Measurements from ENCODE around the gene LPP. TPM values are rescaled to one million over a fixed set of nuclear protein-coding genes. Genes with fewer than 3 reads are reported as not detected.

LPP gene
- polyA plus RNA-seq, 1 donor (not counting 4 experiments of a cell fraction or from before 2014, with no cell fraction given), result 16.0 TPM

- H3K27ac ChIP-seq (ENCODE audit: control insufficient read depth, insufficient read depth, low read length), result no peak overlapping the region
- no peaks in the 10 kb centered on the region for H3K27me3 ChIP-seq (ENCODE audit: control insufficient read depth, extremely low read depth, insufficient read depth, low read length)
- H3K4me3 ChIP-seq (ENCODE audit: control insufficient read depth in 2 of 3, extremely low read depth in 1 of 3, insufficient read depth in 2 of 3, low read depth in 1 of 3, low read length in 3 of 3), result no peak overlapping the region
- H4K20me1 ChIP-seq (ENCODE audit: control insufficient read depth, extremely low read depth, insufficient read depth, low read length), result no peaks in the 10 kb centered on the region
- peaks cover 24% of the 10 kb centered on the region for H3K4me1 ChIP-seq (ENCODE audit: control insufficient read depth, extremely low read depth, insufficient read depth, low read length)
- dilution Hi-C loops (cut with MboI; ENCODE audit: extremely low pct_ligation_motif_present, low sequenced_read_pairs), result no loop called here
- H2AFZ ChIP-seq (ENCODE audit: control insufficient read depth, low read length), result no peak overlapping the region
- TF ChIP-seq CTCF (optimal IDR thresholded peaks at IDR 0.05 in 1 of 3, IDR thresholded peaks at IDR 0.05 in 1 of 3, conservative IDR thresholded peaks at IDR 0.05 in 1 of 3; ENCODE audit: extremely low read depth in 1 of 3, insufficient read depth in 2 of 3, low read length in 3 of 3) (no peak), EZH2 (IDR thresholded peaks at IDR 0.05; ENCODE audit: low read length) (no peak)
- peaks cover 0 to 1% of the 10 kb centered on the region in 2 experiments for H3K36me3 ChIP-seq (ENCODE audit: control insufficient read depth in 2 of 2, extremely low read depth in 1 of 2, insufficient read depth in 2 of 2, low read length in 2 of 2)
- H3K9me1 ChIP-seq (ENCODE audit: control insufficient read depth, extremely low read depth, insufficient read depth, low read length), result no peaks in the 10 kb centered on the region
- peak; percentile 56 for FAIRE-seq
- no peaks in the 10 kb centered on the region for H3K9me3 ChIP-seq (ENCODE audit: control insufficient read depth, low read depth, low read length)
- H3K4me2 ChIP-seq (ENCODE audit: control insufficient read depth, extremely low read depth, insufficient read depth, low read depth, low read length), result no peak overlapping the region
- peaks cover 2% of the 10 kb centered on the region for H3K79me2 ChIP-seq (ENCODE audit: control insufficient read depth, insufficient read depth, low read length)
- DNase-seq (ENCODE audit: low read depth, low spot score), result peak; percentile 19
- no peak overlapping the region for H3K9ac ChIP-seq (ENCODE audit: control insufficient read depth, extremely low read depth, insufficient read depth, low read length)
Measured at GRCh38 chr3:188319569-188319968, 165.6 kb downstream of the LPP start.

- Histone ChIP-seq H3K79me2 (ENCODE audit: control insufficient read depth, insufficient read depth, low read length) (peaks cover 2% of the 10 kb centered on the region), H3K27me3 (ENCODE audit: control insufficient read depth, extremely low read depth, insufficient read depth, low read length) (no peaks in the 10 kb centered on the region), H3K9me1 (ENCODE audit: control insufficient read depth, extremely low read depth, insufficient read depth, low read length) (no peaks in the 10 kb centered on the region), H3K4me3 (ENCODE audit: control insufficient read depth in 2 of 3, extremely low read depth in 1 of 3, insufficient read depth in 2 of 3, low read depth in 1 of 3, low read length in 3 of 3) (no peak overlapping the region), H3K4me2 (ENCODE audit: control insufficient read depth, extremely low read depth, insufficient read depth, low read depth, low read length) (no peak overlapping the region), H3K9me3 (ENCODE audit: control insufficient read depth, low read depth, low read length) (no peaks in the 10 kb centered on the region), H3K9ac (ENCODE audit: control insufficient read depth, extremely low read depth, insufficient read depth, low read length) (no peak overlapping the region), H3K27ac (ENCODE audit: control insufficient read depth, insufficient read depth, low read length) (no peak overlapping the region), H4K20me1 (ENCODE audit: control insufficient read depth, extremely low read depth, insufficient read depth, low read length) (no peaks in the 10 kb centered on the region), H3K4me1 (ENCODE audit: control insufficient read depth, extremely low read depth, insufficient read depth, low read length) (peaks cover 24% of the 10 kb centered on the region), H2AFZ (ENCODE audit: control insufficient read depth, low read length) (no peak overlapping the region), H3K36me3 (ENCODE audit: control insufficient read depth in 2 of 2, extremely low read depth in 1 of 2, insufficient read depth in 2 of 2, low read length in 2 of 2) (peaks cover 0 to 1% of the 10 kb centered on the region in 2 experiments)
- dilution Hi-C loops (cut with MboI; ENCODE audit: extremely low pct_ligation_motif_present, low sequenced_read_pairs), result no loop called here
- FAIRE-seq, result no peak
- TF ChIP-seq EZH2 (IDR thresholded peaks at IDR 0.05; ENCODE audit: low read length) (no peak), CTCF (optimal IDR thresholded peaks at IDR 0.05 in 1 of 3, IDR thresholded peaks at IDR 0.05 in 1 of 3, conservative IDR thresholded peaks at IDR 0.05 in 1 of 3; ENCODE audit: extremely low read depth in 1 of 3, insufficient read depth in 2 of 3, low read length in 3 of 3) (no peak)
- no peak for DNase-seq (ENCODE audit: low read depth, low spot score)
Measured at GRCh38 chr3:188320757-188321156, 166.8 kb downstream of the LPP start.

Measured in keratinocyte (primary cell).